ENCODE data around the gene MDN1. TPM values are rescaled to one million over a fixed set of nuclear protein-coding genes. Genes with fewer than 3 reads are reported as not detected.
A peak's percentile ranks its signal among the peaks of the same experiment; 100 is the strongest.

MDN1 gene
- total and polyA plus RNA-seq, 2 of the 13 experiments (the other 11 are each of a cell fraction or from before 2014, with no cell fraction given), result 18.8 to 52.9 TPM

DNA sequence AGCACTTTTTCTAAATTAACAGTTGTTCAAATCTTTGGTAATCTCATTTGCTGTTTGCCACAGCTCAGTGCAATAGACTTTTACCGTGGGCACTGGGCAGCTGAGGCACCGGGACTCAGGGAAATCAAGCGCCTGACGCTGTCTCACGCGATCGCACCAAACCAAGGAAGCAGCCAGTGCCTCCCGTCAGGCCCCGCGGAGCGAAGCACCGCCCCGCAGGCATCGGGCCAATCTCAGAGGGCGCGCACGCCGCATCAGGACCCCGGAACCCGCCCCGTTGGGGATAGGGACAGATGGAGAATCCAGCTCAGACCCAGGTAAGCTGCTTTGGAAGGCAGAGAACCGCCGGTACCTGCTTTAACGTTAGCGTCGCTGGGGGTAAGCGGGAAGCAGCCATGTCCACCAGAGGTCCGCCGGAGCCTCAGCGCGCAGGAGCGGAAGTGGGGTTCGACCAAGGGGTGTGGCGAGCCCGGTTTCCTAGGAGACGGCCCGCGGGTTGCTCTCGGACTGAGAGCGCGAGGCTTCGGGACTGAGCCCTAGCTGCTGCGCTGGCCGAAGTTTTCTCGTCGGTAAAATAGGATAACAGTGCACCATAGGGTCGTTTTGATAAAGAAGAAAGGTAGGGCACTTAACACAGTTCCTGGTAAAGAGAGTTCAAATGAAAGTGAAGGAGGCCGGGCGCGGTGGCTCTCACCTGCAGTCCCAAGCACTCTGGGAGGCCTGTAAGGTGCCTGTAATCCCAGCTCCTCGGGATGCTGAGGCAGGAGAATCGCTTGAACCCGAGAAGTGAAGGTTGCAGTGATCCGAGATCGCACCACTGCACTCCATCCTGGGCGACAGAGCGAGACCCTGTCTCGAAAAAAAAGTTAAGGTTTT is 181.0 kb downstream of the MDN1 start, which contains the start of gene LYRM2 (continued):
- TF ChIP-seq ZNF572 (CRISPR knock-in tag; IDR thresholded peaks at IDR 0.05) (no peak), ZNF256 (CRISPR knock-in tag; conservative IDR thresholded peaks at IDR 0.05) (no peak), ZNF749 (CRISPR knock-in tag; IDR thresholded peaks at IDR 0.05; ENCODE audit: borderline replicate concordance) (no peak), KDM5A (IDR thresholded peaks at IDR 0.05; ENCODE audit: borderline replicate concordance, low read length) (peak; percentile 76), TBX3 (IDR thresholded peaks at IDR 0.05; ENCODE audit: borderline replicate concordance) (no peak), NRL (CRISPR knock-in tag; IDR thresholded peaks at IDR 0.05; ENCODE audit: borderline replicate concordance) (peak; percentile 83; the same call in 1 of the 2 replicates), ZFP36L1 (CRISPR knock-in tag; IDR thresholded peaks at IDR 0.05) (no peak), ZNF792 (CRISPR knock-in tag; IDR thresholded peaks at IDR 0.05) (peak; percentile 35; the same call in 1 of the 2 replicates), ZNF30 (CRISPR knock-in tag; IDR thresholded peaks at IDR 0.05) (no peak), MXD4 (CRISPR knock-in tag; IDR thresholded peaks at IDR 0.05) (peak; percentile 64), ZNF44 (CRISPR knock-in tag; IDR thresholded peaks at IDR 0.05) (no peak), ZNF142 (CRISPR knock-in tag; IDR thresholded peaks at IDR 0.05) (no peak), RCOR2 (CRISPR knock-in tag; IDR thresholded peaks at IDR 0.05) (no peak), PLSCR1 (CRISPR knock-in tag; IDR thresholded peaks at IDR 0.05; ENCODE audit: borderline replicate concordance) (no peak), GFI1 (CRISPR knock-in tag; IDR thresholded peaks at IDR 0.05; ENCODE audit: borderline replicate concordance) (0 out of 2 replicates have a peak, but pooled peaks have one; percentile 56)
- TF ChIP-seq, protein P1, sequence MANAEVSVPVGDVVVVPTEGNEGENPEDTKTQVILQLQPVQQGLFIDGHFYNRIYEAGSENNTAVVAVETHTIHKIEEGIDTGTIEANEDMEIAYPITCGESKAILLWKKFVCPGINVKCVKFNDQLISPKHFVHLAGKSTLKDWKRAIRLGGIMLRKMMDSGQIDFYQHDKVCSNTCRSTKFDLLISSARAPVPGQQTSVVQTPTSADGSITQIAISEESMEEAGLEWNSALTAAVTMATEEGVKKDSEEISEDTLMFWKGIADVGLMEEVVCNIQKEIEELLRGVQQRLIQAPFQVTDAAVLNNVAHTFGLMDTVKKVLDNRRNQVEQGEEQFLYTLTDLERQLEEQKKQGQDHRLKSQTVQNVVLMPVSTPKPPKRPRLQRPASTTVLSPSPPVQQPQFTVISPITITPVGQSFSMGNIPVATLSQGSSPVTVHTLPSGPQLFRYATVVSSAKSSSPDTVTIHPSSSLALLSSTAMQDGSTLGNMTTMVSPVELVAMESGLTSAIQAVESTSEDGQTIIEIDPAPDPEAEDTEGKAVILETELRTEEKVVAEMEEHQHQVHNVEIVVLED (CRISPR knock-in tag; IDR thresholded peaks at IDR 0.05; ENCODE audit: borderline replicate concordance), result peak; percentile 64; the same call in 1 of the 2 replicates
- TF ChIP-seq, protein P2, sequence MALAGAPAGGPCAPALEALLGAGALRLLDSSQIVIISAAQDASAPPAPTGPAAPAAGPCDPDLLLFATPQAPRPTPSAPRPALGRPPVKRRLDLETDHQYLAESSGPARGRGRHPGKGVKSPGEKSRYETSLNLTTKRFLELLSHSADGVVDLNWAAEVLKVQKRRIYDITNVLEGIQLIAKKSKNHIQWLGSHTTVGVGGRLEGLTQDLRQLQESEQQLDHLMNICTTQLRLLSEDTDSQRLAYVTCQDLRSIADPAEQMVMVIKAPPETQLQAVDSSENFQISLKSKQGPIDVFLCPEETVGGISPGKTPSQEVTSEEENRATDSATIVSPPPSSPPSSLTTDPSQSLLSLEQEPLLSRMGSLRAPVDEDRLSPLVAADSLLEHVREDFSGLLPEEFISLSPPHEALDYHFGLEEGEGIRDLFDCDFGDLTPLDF (CRISPR knock-in tag; IDR thresholded peaks at IDR 0.05), result peak; percentile 69; the same call in 1 of the 2 replicates
- TF ChIP-seq, protein P3, sequence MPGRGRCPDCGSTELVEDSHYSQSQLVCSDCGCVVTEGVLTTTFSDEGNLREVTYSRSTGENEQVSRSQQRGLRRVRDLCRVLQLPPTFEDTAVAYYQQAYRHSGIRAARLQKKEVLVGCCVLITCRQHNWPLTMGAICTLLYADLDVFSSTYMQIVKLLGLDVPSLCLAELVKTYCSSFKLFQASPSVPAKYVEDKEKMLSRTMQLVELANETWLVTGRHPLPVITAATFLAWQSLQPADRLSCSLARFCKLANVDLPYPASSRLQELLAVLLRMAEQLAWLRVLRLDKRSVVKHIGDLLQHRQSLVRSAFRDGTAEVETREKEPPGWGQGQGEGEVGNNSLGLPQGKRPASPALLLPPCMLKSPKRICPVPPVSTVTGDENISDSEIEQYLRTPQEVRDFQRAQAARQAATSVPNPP (CRISPR knock-in tag; IDR thresholded peaks at IDR 0.05), result no peak

Data from HepG2 (cell line).